GM20000 (cell line): ENCODE results near the gene TRMT44.
A peak's percentile ranks its signal among the peaks of the same experiment; 100 is the strongest.

Experiments
- DNase-seq: peaks from one replicate; pipeline ENCODE4 v3.0.0; 2012; ENCODE audit warnings: low spot score
- TF ChIP-seq, protein P1 (sequence below): IDR thresholded peaks from 2 replicates; pipeline ENCODE4 v1.5.1; 2012; ENCODE audit warnings: mild to moderate bottlenecking, control low read depth; ENCODE audit errors: extremely low read depth, missing control alignments

The TRMT44 gene

DNA sequence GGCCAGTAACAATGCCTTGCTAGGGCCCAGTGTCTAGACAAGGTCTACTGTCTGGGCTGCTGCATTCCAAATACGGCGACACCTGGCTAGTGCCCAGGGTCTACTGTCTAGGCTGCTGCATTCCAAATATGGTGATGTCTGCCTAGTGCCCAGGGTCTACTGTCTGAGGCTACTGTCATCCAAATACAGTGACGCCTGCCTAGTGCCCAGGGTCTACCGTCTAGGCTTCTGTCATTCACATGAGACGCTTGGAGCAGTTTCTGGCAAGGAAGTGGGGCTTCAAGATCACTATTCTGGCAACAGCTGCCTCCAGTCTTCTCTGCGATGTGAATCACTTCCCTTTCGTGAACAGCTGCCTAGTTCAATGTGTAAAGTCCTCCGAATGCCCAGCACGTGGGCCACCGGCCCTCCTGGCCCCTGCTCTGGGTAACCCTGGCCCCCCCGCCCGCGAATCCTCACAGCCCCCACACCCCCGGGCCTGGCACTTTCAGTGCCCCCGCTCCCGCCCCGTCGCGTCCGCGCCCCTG lies 12.8 kb upstream of the TRMT44 start:
- TF ChIP-seq, protein P1, sequence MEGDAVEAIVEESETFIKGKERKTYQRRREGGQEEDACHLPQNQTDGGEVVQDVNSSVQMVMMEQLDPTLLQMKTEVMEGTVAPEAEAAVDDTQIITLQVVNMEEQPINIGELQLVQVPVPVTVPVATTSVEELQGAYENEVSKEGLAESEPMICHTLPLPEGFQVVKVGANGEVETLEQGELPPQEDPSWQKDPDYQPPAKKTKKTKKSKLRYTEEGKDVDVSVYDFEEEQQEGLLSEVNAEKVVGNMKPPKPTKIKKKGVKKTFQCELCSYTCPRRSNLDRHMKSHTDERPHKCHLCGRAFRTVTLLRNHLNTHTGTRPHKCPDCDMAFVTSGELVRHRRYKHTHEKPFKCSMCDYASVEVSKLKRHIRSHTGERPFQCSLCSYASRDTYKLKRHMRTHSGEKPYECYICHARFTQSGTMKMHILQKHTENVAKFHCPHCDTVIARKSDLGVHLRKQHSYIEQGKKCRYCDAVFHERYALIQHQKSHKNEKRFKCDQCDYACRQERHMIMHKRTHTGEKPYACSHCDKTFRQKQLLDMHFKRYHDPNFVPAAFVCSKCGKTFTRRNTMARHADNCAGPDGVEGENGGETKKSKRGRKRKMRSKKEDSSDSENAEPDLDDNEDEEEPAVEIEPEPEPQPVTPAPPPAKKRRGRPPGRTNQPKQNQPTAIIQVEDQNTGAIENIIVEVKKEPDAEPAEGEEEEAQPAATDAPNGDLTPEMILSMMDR: no peak
- peak; percentile 54 for DNase-seq

DNA sequence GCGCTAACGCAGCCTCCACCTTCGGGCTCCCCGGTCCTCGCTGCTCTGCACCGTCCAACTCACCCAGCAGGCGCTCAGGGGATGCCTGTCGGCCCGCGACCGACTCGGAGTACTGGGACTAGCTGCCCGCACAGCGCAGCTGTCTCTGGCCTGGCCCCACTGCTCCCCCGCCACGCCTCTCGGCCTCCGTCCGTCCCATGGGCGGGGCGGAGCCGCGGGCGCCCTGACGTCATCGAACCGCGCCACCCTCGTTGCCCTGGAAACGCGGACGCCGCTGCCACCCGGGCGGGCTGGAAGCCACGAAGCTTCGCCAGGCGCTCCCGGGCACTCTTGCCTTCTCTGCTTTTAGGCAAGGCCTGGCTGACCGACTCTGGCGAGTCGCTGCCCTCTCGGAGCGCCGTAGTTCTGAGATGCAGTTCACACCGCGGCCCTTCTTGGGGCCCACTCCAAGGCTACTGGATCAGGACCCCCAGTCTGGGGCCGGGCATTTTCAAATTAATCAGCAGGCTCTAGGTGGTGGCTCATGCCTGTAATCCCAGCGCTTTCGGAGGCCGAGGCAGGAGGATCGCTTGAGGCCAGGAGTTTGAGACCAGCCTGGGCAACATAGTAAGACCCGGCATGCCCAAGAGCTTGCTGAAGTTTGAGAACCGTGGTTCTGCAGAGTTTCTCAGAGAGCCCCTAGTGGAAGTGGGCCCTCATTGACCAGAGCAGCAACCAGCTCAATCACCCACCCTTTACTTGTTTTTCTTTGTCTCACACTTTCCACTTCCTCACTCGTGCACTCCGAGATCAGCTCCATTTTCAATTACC lies 12.1 kb upstream of the TRMT44 start:
- TF ChIP-seq, protein P1: no peak
- DNase-seq: peak; percentile 95

DNA sequence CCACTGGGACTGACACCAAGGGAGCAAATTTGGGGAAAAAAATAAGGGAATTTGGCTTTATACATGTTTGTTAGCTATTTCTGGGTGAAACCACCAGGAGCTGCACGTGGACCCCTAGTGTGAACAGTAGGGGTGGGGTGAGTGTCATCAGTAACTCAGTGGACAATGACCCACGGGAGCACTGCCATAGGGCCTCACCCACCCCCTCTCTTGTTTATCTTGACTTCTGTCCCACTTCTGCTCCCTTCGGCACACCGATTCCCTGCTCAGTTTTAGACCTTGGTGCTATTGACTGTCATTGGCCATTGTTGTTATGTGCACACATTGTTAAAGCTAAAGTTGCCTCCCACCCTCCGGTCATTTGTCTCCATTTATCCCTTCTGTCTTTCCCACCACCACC lies 9.0 kb upstream of the TRMT44 start:
- DNase-seq: no peak
- TF ChIP-seq, protein P1: no peak

DNA sequence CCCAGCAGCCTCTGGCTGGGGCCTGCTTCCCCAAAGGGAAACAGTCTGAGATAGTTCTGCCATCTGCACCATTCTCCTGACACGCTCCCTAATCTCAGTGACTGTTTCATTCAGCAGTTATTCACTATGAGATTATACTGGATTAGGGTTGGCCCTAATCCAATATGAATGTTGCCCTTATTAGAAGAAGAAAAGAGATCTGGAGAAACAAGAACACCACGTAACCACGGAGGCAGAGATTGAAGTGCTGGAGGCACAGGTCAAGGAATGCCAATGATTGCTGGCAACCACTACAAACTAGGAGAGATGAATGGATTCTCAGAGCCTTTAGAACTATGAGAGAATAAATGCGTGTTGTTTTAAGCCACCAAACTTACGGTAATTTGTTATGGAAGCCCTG lies 7.4 kb upstream of the TRMT44 start:
- TF ChIP-seq, protein P1: no peak
- DNase-seq: no peak

DNA sequence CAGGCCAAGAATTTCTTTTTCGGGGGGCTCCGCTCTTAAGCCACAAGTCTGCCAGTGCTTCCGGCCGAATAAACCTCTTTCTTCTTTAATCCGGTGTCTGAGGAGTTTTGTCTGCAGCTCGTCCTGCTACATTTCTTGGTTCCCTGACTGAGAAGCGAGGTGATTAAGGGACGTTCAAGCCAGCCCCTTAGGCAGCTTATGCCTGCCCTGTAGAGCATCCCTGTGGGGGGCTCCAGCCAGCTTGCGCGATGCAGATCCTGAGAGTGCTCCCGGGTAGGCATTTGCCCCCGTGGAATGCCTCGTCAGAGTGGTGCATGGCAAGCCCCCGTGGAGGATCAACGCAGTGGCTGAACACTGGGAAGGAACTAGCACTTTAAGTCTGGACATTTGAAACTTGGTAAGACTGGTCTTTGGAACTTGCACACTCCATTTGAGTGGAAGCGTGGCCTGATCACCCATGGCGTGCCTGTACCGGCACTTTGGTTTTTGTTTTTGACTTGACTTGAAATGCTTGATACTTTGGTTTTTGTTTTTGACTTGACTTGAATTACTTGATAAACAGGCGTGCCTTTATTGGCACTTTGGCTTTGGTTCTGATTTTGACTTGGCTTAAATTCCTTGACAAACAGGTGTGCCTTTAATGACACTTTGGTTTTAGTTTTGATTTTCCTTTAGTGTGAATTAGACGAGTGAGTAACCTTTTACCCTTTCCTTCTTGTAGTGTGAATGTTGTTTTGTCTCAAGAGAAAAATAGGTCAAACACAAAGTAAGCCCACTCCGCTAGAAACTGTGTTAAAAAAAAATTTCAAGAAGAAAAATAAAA lies 6.1 kb upstream of the TRMT44 start:
- TF ChIP-seq, protein P1: no peak
- no peak for DNase-seq

DNA sequence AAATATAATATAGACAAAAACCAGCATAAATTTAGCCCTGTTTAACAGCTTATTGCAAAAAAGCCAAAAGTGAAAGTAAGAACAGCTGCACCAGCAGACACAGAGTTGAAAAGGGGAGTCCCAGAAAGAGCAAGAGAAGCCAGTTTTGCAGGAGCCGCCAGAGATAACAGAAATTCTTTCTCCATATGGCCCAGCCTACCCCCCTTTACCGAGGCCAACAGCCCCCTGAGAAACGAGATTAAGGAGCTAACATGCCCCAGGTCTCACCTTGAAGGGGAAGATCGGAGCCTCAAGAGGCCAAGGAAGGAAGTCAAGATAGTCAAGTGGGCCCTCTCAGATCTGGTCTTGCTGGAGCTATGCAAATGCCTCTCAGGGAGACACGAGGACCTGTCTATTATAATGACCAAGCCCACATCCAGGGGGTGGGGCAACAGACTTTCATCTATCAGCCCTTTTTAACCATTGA lies 4.9 kb upstream of the TRMT44 start:
- TF ChIP-seq, protein P1: no peak
- peak; percentile 69 for DNase-seq

DNA sequence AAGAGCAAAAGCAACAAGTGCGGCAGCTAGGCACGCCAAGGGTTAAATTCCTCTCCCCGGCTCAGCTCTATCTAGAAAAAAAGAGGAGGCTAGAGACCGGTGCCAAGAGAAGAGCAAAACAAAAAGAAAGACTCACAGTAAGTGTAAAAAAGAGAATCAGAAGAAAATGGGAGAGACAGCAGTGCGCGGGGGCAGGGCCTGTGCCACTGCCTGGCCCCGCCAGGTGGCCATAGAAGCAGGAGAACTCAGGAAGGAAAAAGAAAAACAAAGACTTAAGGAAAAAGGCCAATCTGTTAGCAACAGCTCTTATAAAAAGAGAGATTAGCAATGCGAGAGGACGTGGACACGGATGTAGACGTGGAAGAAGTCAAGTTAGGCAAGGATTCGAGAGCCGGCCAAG lies 3.3 kb upstream of the TRMT44 start:
- TF ChIP-seq, protein P1: no peak
- DNase-seq: no peak
